EH (cell line): ENCODE results near the gene CYP27C1.

ENCODE experiments used
- DNase-seq: peaks from one replicate; pipeline ENCODE4 v3.0.0-alpha.2; 2015; ENCODE audit warnings: low read depth

The CYP27C1 gene

GRCh38 chr2:127220768-127221527 is 849 bp upstream of the CYP27C1 start:
- DNase-seq = no peak

- DNase-seq = peak; percentile 26
These were observed 678 bp downstream of the CYP27C1 start for GRCh38 chr2:127219171-127220070.

GRCh38 chr2:127218812-127219170 is 1.3 kb downstream of the CYP27C1 start:
- peak; percentile 16 for DNase-seq

GRCh38 chr2:127217470-127218325 is 2.4 kb downstream of the CYP27C1 start:
- DNase-seq = peak; percentile 80

GRCh38 chr2:127216593-127216992 is 3.5 kb downstream of the CYP27C1 start:
- DNase-seq = no peak

GRCh38 chr2:127216095-127216494 is 4.0 kb downstream of the CYP27C1 start:
- no peak for DNase-seq

GRCh38 chr2:127214201-127214600 is 5.9 kb downstream of the CYP27C1 start:
- peak; percentile 84 for DNase-seq

GRCh38 chr2:127208313-127208712 is 11.8 kb downstream of the CYP27C1 start:
- DNase-seq = peak; percentile 74

- DNase-seq = no peak
These were observed 14.6 kb downstream of the CYP27C1 start for GRCh38 chr2:127205218-127206125.

GRCh38 chr2:127201452-127201851 is 18.6 kb downstream of the CYP27C1 start:
- DNase-seq = no peak

GRCh38 chr2:127200962-127201361 is 19.1 kb downstream of the CYP27C1 start:
- no peak for DNase-seq

- DNase-seq = no peak
These were observed 20.9 kb downstream of the CYP27C1 start for GRCh38 chr2:127199223-127199622.

GRCh38 chr2:127197475-127198385 is 22.4 kb downstream of the CYP27C1 start:
- peak; percentile 59 for DNase-seq

GRCh38 chr2:127196998-127197397 is 23.1 kb downstream of the CYP27C1 start:
- peak; percentile 20 for DNase-seq

- DNase-seq = no peak
These were observed 23.6 kb downstream of the CYP27C1 start for GRCh38 chr2:127196549-127196948.

GRCh38 chr2:127195140-127196074 is 24.7 kb downstream of the CYP27C1 start:
- DNase-seq = no peak

GRCh38 chr2:127194447-127194846 is 25.7 kb downstream of the CYP27C1 start:
- no peak for DNase-seq

GRCh38 chr2:127193967-127194280 is 26.2 kb downstream of the CYP27C1 start:
- peak; percentile 88 for DNase-seq
